ENCODE data around the gene SAFB2.

The SAFB2 gene

DNA sequence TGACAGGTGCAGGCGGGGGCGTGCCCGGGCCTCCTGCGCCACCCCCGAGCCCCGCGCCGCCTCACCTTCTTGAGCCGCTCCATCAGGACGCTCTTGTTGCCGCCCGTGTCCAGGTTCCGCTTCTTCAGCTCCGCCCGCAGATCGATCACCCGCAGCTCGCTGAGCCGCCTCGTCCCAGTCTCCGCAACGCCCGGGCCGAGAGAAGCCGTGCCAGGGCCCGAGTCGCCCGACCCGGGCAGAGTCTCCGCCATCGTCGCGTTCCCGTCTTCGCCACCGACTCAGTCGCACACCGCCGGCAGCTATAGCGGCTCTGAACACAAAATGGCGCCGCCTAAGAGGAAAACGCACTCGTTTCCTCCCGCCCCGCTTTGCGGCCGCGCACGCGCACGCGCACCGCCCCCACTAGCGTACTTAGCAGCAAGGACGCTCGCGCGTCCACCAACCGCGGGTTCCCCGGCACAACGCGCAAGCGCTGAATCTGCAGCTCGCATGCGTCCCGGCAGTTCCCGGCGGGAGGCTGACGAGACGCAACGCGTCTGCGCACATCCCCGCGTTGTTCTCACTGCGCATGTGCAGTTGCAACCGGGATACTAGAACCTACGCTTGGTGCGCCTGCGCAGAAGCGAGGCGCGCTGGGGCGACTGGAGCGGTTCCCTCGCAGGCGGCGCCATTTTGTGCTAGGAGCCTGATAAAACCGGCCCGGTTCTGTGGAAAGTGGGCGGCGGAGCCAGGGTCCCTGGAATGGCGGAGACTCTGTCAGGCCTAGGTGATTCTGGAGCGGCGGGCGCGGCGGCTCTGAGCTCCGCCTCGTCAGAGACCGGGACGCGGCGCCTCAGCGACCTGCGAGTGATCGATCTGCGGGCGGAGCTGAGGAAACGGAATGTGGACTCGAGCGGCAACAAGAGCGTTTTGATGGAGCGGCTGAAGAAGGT lies at the start of gene SAFB2, which contains the start of gene SAFB:
SAFB2 (minus strand) TSS at position 312 of the 932 bp plus-strand sequence; CDS start at position 251, 61 bp downstream.
SAFB (plus strand) TSS at position 619 of the 932 bp plus-strand sequence; CDS start at position 742, 123 bp downstream.
- TF ChIP-seq, protein P1, sequence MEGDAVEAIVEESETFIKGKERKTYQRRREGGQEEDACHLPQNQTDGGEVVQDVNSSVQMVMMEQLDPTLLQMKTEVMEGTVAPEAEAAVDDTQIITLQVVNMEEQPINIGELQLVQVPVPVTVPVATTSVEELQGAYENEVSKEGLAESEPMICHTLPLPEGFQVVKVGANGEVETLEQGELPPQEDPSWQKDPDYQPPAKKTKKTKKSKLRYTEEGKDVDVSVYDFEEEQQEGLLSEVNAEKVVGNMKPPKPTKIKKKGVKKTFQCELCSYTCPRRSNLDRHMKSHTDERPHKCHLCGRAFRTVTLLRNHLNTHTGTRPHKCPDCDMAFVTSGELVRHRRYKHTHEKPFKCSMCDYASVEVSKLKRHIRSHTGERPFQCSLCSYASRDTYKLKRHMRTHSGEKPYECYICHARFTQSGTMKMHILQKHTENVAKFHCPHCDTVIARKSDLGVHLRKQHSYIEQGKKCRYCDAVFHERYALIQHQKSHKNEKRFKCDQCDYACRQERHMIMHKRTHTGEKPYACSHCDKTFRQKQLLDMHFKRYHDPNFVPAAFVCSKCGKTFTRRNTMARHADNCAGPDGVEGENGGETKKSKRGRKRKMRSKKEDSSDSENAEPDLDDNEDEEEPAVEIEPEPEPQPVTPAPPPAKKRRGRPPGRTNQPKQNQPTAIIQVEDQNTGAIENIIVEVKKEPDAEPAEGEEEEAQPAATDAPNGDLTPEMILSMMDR (IDR thresholded peaks at IDR 0.05; ENCODE audit: low read depth, low read length) = no peak
- H3K4me3 ChIP-seq (ENCODE audit: low read depth, low read length) = peak within 1 kb of the TSS; percentile 99

GRCh38 chr19:5671600-5671999 lies 49.0 kb upstream of the SAFB2 start:
- H3K4me3 ChIP-seq (ENCODE audit: low read depth, low read length) = no peak overlapping the region
- TF ChIP-seq, protein P1 (IDR thresholded peaks at IDR 0.05; ENCODE audit: low read depth, low read length) = no peak

- TF ChIP-seq, protein P1 (IDR thresholded peaks at IDR 0.05; ENCODE audit: low read depth, low read length) = no peak
- H3K4me3 ChIP-seq (ENCODE audit: low read depth, low read length) = no peak overlapping the region
Observed at GRCh38 chr19:5669212-5669611, 46.6 kb upstream of the SAFB2 start.

DNA sequence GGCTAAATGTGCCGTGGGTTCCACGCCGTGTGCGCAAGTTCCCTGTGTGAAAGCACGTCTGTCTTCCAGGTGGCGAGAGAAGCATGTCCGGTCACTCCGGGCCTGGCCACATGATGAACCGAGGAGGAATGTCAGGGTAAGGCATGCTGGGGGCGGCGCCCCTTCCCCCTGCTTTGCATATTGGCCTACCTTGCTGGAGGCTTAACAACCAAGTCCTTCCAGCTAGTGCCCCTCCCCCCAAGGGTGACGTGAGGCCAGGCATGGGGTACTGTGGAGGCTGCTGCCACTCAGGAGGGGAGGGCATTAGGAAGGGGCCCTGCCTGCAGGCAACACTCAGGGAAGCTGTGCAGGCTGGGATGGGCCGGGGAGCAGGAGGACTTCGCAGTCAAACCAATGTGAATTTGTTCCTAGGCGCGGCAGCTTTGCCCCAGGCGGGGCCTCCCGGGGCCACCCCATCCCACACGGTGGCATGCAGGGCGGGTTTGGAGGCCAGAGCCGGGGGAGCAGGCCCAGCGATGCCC lies 45.2 kb upstream of the SAFB2 start:
- TF ChIP-seq, protein P1 (IDR thresholded peaks at IDR 0.05; ENCODE audit: low read depth, low read length) = no peak

DNA sequence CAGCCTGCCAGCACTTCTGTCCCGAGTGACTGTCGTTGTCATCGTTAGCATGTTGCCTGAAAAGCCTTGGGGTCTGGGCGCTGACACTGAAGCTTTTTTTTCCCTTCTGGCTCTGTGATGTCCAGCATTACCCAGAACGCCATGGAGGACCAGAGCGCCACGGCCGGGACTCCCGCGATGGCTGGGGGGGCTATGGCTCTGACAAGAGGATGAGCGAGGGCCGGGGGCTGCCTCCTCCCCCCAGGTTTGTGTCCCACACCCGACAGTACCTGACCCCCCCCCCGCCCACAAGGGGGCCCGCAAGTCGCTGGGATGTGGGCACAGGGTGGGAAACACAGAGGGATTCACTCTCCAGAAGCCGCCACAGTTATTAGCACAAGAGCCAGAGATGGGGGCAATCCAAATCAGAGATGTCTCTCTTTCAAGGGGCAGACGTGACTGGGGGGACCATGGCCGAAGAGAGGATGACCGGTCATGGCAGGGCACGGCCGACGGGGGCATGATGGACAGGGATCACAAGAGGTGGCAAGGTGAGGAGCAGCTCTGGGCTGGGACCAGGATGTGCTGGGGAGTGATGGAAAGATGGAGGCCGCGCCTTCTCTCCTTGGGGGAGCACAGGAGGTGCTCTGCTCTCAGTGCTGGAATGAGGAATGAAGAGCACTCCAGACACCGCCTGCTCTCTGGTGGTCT lies 44.5 kb upstream of the SAFB2 start:
- TF ChIP-seq, protein P1 (IDR thresholded peaks at IDR 0.05; ENCODE audit: low read depth, low read length) = no peak
- no peak overlapping the region for H3K4me3 ChIP-seq (ENCODE audit: low read depth, low read length)

More for the DNA sequence above, 45.2 kb upstream of the SAFB2 start:
- no peak overlapping the region for H3K4me3 ChIP-seq (ENCODE audit: low read depth, low read length)

DNA sequence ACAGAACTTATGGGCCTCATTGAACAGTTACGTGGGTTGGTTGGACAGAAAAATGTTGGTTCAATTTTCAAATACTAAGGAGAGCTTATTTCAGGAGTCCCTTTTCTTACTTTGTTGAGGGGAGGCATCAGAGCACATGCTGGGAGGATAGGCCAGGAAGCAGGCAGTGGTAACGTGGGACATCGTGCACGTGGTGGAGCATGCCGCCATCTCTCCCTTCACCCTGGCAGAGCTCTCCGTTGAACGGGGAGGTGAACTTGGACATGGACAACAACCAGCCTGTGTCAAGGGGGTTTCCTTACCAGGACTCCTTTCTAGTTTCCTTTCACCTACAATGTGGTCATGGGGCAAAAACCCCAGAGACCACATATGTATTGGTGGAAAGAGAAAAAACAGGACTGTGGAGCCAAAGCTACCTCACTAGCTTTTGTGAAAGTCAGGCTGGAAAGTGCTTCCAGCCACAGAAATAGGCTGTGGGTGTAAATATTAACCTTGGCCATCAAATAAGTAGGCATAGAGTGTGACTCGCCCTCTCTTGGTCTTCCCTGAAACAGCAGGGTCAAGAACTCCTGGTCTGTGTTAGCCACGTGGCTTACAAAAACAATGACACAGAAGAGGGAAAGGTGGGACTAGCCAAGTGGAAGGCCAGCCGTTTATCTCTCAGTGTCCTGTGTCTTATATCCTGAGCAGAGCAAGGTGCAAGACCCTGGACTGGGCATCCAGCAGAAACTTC lies 43.4 kb upstream of the SAFB2 start:
- TF ChIP-seq, protein P1 (IDR thresholded peaks at IDR 0.05; ENCODE audit: low read depth, low read length) = no peak
- H3K4me3 ChIP-seq (ENCODE audit: low read depth, low read length) = no peak overlapping the region

Data from WI38 (cell line).